Astrocyte (in vitro differentiated cells and primary cell): ENCODE measurements around the gene SLC52A3. TPM values are rescaled to one million over a fixed set of nuclear protein-coding genes. Genes with fewer than 3 reads are reported as not detected.
"Not testable (repeated sequence)": the region's sequence is repeated elsewhere in the genome, so short reads cannot be mapped to it uniquely, and the experiment has no call there.

ENCODE experiments used
- DNase-seq: peaks from one replicate; pipeline ENCODE4 v3.0.0-alpha.2; 2010; ENCODE audit warnings: low read depth
- FAIRE-seq: peaks from 2 replicates; lab custom pipeline; 2011; peaks lifted over from hg19 to GRCh38; lab: Jason Lieb, UNC
- H2AFZ ChIP-seq: 2 replicates; pipeline ENCODE4 v1.6.0; 2012; ENCODE audit warnings: low read depth, low read length, inconsistent platforms
- H3K27ac ChIP-seq: 2 replicates; pipeline ENCODE4 v1.5.1; 2011; ENCODE audit warnings: low read depth, low read length, inconsistent platforms
- H3K27me3 ChIP-seq: 2 replicates; pipeline ENCODE4 v1.6.0; 2011; ENCODE audit warnings: low read length, inconsistent platforms; ENCODE audit not compliant: insufficient read depth
- H3K36me3 ChIP-seq: 2 replicates; pipeline ENCODE4 v1.5.1; 2011; ENCODE audit warnings: low read length, inconsistent platforms; ENCODE audit not compliant: insufficient read depth
- H3K4me1 ChIP-seq: 2 replicates; pipeline ENCODE4 v1.5.1; 2011; ENCODE audit warnings: low read length, inconsistent platforms; ENCODE audit not compliant: insufficient read depth
- H3K4me2 ChIP-seq: 2 replicates; pipeline ENCODE4 v1.6.0; 2012; ENCODE audit warnings: low read length, inconsistent platforms
- H3K4me3 ChIP-seq: 2 replicates; pipeline ENCODE4 v1.5.1; 2011; ENCODE audit warnings: low read depth, mild to moderate bottlenecking, low read length, inconsistent platforms; ENCODE audit not compliant: insufficient read depth
- H3K79me2 ChIP-seq: 2 replicates; pipeline ENCODE4 v1.6.0; 2012; ENCODE audit warnings: mild to moderate bottlenecking, low read length, inconsistent platforms; ENCODE audit not compliant: insufficient read depth
- H3K9ac ChIP-seq: 2 replicates; pipeline ENCODE4 v1.6.0; 2012; ENCODE audit warnings: mild to moderate bottlenecking, low read length, inconsistent platforms
- H3K9me3 ChIP-seq: 2 replicates; pipeline ENCODE4 v1.5.1; 2012; ENCODE audit warnings: low read depth, mild to moderate bottlenecking, low read length, inconsistent platforms; ENCODE audit not compliant: insufficient read depth
- H4K20me1 ChIP-seq: 2 replicates; pipeline ENCODE4 v1.6.0; 2012; ENCODE audit warnings: low read length, inconsistent platforms; ENCODE audit not compliant: insufficient read depth
- H3K27ac Mint-ChIP-seq: one replicate; pipeline ENCODE4 v1.8.0; 2021; ENCODE audit warnings: mild to moderate bottlenecking, mixed read lengths; ENCODE audit not compliant: unreplicated experiment
- H3K27me3 Mint-ChIP-seq: one replicate; pipeline ENCODE4 v1.8.0; 2021; ENCODE audit warnings: low read depth, mixed read lengths; ENCODE audit not compliant: unreplicated experiment
- H3K36me3 Mint-ChIP-seq: one replicate; pipeline ENCODE4 v1.8.0; 2021; ENCODE audit warnings: low read depth, mixed read lengths; ENCODE audit not compliant: unreplicated experiment
- H3K4me1 Mint-ChIP-seq: one replicate; pipeline ENCODE4 v1.8.0; 2021; ENCODE audit warnings: low read depth, mixed read lengths; ENCODE audit not compliant: unreplicated experiment
- H3K4me3 Mint-ChIP-seq: one replicate; pipeline ENCODE4 v1.8.0; 2021; ENCODE audit warnings: mild to moderate bottlenecking, moderate library complexity, mixed read lengths; ENCODE audit not compliant: unreplicated experiment
- H3K9me3 Mint-ChIP-seq: one replicate; pipeline ENCODE4 v1.8.0; 2021; ENCODE audit warnings: mild to moderate bottlenecking, mixed read lengths; ENCODE audit not compliant: unreplicated experiment
- CTCF ChIP-seq: IDR thresholded peaks from 2 replicates; pipeline ENCODE4 v1.5.1; 2011; ENCODE audit warnings: low read depth, mild to moderate bottlenecking, inconsistent platforms, low read length, moderate library complexity; ENCODE audit not compliant: insufficient read depth
- EZH2 ChIP-seq: IDR thresholded peaks from 2 replicates; pipeline ENCODE4 v1.6.1; 2012; ENCODE audit warnings: mild to moderate bottlenecking, low read length, inconsistent platforms; ENCODE audit not compliant: insufficient read depth
- total RNA-seq: library from RNA; stranded (reverse); gene quantifications from 2 replicates; pipeline ENCODE4 v1.2.1, GENCODE V29; 2021

Gene SLC52A3
- total RNA-seq, 1 donor from 2014 or later: 0.09 TPM

GRCh38 chr20:813390-813789, 45.1 kb upstream of the SLC52A3 start:
- no peaks in the 10 kb centered on the region for H3K4me1 Mint-ChIP-seq
- no peaks in the 10 kb centered on the region for H3K9me3 ChIP-seq
- no peak overlapping the region for H3K27ac Mint-ChIP-seq
- H3K4me3 ChIP-seq: no peak overlapping the region
- no peak overlapping the region for H3K27ac ChIP-seq
- DNase-seq (no peak), FAIRE-seq (no peak)
- peaks cover 2% of the 10 kb centered on the region for H3K9me3 Mint-ChIP-seq
- H3K27me3 ChIP-seq: no peaks in the 10 kb centered on the region
- H3K4me1 ChIP-seq: no peaks in the 10 kb centered on the region
- H3K79me2 ChIP-seq: no peaks in the 10 kb centered on the region
- no peak overlapping the region for H3K4me3 Mint-ChIP-seq
- TF ChIP-seq CTCF: no peak
- TF ChIP-seq EZH2: no peak
- no peaks in the 10 kb centered on the region for H4K20me1 ChIP-seq
- peaks cover 15% of the 10 kb centered on the region for H3K27me3 Mint-ChIP-seq
- H3K36me3 ChIP-seq: no peaks in the 10 kb centered on the region
- H3K4me2 ChIP-seq: no peak overlapping the region
- no peaks in the 10 kb centered on the region for H3K36me3 Mint-ChIP-seq
- no peak overlapping the region for H2AFZ ChIP-seq
- no peak overlapping the region for H3K9ac ChIP-seq

GRCh38 chr20:812435-812814, 44.1 kb upstream of the SLC52A3 start:
- H3K4me3 Mint-ChIP-seq, FAIRE-seq, DNase-seq, H3K9ac ChIP-seq, H3K36me3 ChIP-seq, H3K9me3 Mint-ChIP-seq, H3K4me1 ChIP-seq, H3K4me2 ChIP-seq, H3K4me1 Mint-ChIP-seq, H3K79me2 ChIP-seq, H3K9me3 ChIP-seq, H3K27me3 ChIP-seq, H3K4me3 ChIP-seq, H3K36me3 Mint-ChIP-seq, H4K20me1 ChIP-seq, H3K27ac ChIP-seq, H3K27ac Mint-ChIP-seq, H2AFZ ChIP-seq: not testable (repeated sequence)
- H3K27me3 Mint-ChIP-seq: peaks cover 15% of the 10 kb centered on the region

GRCh38 chr20:811776-812434, 43.6 kb upstream of the SLC52A3 start:
- not testable (repeated sequence) for H3K9me3 ChIP-seq, H3K79me2 ChIP-seq, H3K4me1 Mint-ChIP-seq, H2AFZ ChIP-seq, H3K4me3 ChIP-seq, FAIRE-seq, H3K9me3 Mint-ChIP-seq, H3K27ac Mint-ChIP-seq, H3K4me3 Mint-ChIP-seq, H3K36me3 ChIP-seq, H3K27me3 ChIP-seq, H4K20me1 ChIP-seq, H3K9ac ChIP-seq, H3K4me1 ChIP-seq, H3K27ac ChIP-seq, H3K36me3 Mint-ChIP-seq, H3K4me2 ChIP-seq, DNase-seq
- H3K27me3 Mint-ChIP-seq: peaks cover 15% of the 10 kb centered on the region
